KG1 (cell line): ENCODE data around the gene NLGN4Y.

Experiments used
- DNase-seq: peaks from one replicate; lab custom pipeline; 2025; lab: John Stamatoyannopoulos, UW

Gene NLGN4Y

DNA sequence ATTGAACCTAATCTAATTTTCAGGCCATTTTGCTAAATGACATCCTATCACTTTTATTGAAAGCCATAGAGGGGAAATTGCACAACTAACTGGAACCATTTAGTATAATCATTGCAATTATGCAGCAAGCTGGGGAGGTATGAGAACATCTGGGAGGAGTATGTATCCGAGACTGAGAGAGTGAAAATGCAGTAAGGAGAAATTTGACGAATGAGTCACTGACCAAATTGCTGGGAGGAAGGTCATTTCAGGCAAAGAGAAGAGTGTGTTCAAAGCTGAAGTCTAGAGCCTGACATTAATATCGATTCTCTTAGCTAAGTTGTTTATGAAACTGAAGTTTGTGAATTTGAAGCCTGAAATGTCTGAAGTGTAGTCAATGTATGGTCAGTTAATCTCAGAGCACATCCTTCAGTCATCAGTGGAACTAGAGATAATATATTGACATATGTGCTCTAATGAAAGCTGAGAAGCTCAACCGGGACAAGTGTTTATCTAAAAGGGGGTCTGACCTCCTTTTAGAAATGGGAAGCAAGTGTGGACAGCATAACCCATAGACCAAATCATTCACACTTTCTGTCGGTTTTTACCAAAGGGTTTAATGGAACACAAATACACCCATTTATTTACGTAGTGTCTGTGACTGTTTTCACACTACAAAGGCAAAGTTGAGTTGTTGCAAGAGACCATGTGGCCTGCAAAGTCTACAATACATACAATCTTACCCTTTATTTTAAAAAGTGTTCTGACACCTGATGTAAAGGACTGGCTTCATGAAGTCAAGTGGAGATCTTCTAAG, 120.0 kb downstream of the NLGN4Y start:
- DNase-seq = no peak

DNA sequence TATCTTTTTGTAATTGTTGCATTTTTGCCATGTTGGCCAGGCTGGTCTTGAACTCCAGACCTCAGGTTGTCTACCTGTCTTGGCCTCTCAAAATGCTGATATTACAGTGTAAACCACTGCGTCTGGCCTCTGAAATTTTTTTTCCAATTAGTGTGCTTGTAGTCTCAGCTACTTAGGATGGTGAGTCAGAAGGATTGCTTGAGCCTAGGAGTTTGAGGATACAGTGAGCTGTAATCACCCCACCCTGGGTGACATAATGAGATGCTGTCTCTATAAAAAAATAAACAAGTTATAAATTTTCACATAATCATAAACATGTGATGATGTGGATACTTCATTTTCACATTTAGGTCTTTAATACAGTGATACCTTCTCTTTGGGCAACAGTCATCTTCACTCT, 154.9 kb downstream of the NLGN4Y start:
- DNase-seq = no peak

DNA sequence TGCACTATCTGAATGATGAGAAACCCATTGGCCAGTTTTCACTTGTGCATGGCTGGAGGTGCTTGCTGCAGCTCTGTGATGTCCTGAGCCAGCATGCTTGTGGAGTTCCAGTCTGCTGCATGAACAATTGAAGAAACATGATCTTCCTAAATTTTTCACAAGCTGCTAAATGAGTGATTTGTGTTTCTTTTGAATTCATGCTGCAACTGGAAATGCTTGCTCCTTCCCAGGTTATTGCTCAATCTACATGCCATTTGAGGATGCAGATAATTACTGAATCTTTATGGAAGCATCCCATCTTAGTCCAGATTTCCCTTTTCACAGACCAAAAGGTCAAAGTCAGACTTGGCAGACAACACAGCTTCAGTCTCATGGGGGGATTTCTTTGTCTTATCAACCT, 170.2 kb downstream of the NLGN4Y start:
- no peak for DNase-seq

DNA sequence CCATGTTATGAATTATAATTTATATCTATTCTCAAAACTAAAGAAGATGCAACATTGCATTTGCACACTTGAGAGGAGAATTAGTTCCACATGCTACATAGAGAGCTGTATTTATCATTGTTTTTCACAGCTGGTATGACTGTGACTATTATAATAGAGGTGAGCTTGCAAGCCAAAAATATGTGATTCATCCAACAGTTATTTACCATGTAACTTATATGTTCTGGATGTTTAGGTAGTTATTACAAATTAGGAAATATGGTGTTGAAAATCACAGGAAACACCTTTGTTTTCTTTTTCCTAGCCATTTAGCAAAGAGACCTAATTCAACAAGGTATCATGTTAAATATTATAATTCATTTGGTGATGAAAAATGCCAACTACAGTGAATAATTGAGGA, 183.8 kb downstream of the NLGN4Y start:
- DNase-seq = no peak

DNA sequence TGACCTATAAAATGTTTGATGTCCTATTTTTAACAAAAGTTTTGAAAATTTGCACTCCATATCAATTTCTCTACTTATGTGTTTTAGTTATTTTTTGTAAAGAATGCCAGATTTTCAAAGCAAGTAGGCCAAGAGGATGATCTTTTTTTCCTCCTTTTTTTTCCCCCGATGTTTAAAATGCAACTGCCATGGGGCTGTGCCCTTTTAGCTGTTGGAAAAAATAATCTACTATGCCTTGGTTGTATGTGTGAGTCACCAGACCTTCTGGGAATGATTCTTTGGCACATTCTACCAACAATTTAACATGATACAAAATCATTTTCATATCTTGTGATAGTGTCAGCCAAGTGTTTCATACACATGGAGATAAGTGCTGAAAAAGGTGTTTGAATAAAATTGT, 217.3 kb downstream of the NLGN4Y start:
- DNase-seq = no peak

DNA sequence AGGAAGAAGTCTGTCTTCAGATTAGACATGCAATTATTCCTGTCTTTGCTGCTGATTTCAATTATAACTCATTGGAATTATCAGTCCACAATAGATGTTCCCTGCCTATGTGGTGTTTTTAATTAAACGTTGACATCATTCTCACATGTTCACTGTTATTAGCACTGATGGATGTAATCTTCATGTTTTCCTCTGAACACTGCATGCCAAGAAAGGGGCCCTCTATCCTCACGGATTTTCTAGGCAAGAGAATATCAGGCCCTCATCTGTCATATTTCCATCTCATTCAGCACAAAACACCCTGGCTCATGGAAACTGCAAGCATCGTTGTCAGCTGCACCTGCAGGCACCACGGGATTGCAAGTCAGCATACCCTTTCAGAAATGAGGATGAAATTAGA, 224.0 kb downstream of the NLGN4Y start:
- no peak for DNase-seq

DNA sequence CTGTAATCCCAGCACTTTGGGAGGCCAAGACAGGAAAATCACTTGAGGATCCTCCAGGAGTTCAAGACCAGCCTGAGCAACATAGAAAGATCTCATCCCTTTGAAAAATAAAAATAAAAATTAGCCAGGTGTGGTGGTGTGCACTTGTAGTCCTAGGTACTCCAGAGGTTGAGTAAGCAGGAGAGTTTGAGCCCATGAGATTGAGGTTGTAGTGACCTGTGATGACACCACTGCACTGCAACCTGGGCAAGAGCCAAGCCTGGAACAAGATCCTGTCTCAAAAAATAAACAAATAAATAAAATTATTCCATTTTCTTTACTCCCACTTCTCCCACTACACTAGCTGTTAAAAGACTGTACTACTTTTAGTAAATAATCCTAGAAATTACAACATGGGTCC, 231.2 kb downstream of the NLGN4Y start:
- no peak for DNase-seq

DNA sequence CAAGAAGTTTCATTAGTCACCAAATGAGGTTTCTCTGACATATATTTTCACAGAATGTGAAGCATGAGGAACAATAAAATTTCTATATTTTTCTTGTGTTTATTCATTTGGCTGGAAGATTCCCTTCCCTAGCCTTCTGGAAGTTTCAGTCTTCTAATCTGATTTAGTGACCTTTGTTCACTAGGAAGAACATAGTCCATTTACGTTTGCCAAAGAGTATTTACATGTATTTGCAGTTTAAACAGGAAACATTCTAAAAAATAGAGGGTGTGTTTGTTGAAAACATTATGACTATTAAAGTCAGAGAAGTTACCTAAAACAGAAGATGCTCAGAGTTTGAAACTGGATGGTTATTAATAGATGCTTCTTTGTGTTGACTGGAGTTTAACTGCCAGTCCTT, 238.6 kb downstream of the NLGN4Y start:
- DNase-seq = no peak

DNA sequence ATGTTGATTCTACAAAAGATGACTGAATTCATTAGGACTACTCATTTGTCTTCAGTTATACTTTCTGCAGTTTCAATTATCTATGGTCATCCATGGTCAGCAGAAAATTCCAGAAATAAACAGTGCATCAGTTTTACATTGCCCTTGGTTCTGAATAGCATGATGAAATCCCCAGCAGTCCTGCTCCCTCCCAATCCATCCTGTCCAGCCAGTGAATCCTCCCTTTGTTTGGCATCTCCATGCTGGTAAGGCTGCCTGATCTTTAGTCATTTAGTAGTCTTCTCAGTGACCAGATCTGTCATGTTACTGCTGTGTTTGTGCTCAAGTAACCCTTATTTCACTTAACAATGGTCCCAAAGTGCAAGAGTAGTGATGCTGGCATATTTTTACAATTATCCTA, 239.3 kb downstream of the NLGN4Y start:
- DNase-seq = no peak

DNA sequence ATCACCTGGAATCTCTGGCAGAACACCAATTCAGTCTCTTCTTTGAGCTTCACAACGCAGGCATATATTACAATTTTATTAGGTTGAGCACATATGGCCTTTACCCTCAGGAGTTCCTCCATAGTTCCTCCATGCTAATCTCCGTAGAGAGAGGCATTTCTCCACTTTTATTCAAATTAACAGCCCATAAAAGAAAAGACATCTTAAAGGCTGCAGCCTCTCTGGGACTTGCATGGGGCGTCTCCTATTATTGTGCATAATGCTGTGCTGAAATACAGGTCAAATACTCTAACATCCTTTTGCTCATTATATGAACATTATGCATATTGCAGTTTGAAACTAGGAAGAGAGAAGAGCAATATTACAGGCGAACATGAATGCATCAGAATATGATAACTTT, 253.9 kb downstream of the NLGN4Y start:
- no peak for DNase-seq

DNA sequence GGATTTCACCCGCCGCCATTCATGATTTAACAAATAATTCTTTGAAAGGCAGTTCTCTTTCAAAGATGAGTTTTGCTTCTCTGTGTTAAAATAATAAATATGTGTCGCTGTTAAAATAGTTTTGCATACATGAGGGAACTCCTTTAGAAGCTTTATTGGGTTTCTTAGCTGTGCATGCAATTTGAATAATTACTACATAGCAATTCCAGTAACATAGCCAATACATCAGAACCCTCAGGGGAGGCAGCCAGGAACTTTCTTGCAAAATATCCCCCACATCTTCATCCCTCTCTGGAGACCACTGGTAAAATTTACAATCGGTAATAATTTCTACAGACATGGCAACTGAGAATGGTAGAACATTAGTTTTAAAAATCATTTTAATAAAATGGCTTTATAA, 268.8 kb downstream of the NLGN4Y start:
- DNase-seq = no peak

DNA sequence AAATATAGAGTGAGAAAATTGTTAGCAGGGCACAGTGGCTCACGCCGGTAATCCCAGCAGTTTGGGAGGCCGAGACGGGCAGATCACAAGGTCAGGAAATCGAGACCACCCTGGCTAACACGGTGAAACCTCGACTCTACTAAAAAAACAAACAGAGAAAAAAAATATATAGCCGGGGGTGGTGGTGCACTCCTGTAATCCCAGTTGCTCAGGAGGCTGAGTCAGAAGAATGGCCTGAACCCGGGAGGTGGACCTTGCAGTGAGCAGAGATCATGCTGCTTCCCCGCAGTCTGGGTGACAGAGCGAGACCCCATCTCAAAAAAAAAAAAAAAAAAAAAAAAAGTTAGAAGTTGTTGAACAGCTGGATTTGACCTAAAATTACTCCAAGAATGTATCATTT, 269.3 kb downstream of the NLGN4Y start:
- no peak for DNase-seq

DNA sequence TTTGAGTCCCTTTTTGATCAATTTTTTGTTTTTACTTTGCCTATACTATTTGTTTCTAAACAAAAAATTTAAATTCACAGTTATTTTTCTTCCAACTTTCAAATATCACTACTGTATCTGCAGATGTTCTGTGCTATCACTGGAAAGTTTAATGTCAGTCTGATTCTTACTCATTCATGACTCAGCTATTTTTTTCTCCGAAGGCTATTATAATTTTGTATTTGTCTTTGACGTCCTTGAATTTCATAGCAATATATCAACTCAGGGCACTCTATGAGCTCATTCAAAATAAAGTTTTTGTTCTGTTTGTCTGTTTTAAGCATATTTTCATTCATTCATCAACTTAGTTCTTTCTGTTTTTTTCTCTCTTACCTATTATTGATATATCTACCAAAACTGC, 273.7 kb downstream of the NLGN4Y start:
- no peak for DNase-seq

DNA sequence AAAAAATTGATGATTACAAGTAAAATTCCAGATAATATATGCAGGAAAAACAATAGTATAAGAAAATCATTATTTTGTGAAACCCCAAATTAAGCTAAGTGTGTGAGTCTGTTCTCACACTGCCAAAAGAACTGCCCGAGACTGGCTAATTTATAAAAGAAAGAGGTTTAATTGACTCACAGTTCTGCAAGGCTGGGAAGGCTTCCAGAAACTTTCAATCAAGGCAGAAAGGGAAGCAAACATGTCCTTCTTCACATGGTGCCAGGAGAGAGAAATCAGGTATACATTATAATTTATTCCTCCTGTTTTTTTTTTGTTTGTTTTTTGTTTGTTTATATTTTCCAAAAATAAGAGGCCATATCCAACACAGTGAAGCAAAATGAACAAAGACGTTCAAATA, 276.8 kb downstream of the NLGN4Y start:
- DNase-seq = no peak

DNA sequence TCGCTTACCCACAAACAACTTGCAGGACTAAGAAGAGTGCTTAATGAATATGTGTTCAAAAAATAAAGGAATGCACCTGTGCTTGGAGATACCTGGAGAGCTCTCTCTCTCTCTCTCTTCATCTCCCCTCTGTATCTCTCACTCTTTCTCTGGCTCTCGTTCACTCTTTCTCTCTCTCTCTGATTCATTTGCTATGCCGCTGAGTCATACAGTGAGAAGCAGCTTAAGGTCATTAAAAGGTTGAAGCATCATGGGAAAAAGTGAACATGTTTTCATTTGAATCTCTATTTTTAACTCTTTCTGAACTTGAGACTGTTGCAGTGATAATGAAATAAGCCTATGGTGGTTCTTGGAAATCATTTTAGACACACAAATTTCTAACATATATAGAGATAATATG, 277.8 kb downstream of the NLGN4Y start:
- no peak for DNase-seq

DNA sequence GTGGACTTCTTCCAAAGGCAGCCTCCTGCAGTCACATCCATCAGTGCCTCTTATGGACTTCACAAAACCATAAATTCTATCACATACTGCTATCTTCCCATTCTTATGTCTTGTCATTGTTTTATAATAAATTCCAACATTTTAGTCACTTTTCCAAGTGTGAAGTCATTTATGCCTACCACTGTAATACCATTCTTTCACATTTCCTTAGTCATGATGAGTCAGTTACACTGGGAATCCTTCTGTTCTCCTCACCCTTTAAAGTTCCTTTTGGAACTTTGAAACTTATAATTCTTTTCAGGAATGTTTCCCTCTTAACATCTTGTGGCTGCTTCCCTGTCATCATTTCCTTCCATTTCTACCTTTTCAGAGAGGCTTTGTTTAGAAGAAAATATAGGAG, 279.7 kb downstream of the NLGN4Y start:
- no peak for DNase-seq

DNA sequence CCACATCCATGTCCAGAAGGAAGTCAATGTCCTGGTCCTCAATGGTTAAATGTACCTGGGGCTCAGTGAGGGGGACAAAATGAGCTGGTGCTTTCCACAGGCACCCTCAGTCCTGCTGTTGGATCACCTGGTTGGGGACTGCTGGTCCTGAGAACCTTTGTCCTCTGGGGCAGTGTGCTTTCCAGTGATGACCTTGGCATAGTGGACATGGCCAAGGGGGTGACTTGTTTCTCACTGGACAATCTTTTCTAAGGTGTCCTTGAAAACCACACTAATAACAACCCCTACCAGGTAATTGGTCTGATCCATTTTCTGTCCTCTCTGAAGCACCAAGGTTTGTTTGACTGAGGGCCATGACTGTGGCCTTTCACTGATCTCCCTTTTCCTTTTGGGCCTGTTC, 294.1 kb downstream of the NLGN4Y start:
- DNase-seq = no peak

DNA sequence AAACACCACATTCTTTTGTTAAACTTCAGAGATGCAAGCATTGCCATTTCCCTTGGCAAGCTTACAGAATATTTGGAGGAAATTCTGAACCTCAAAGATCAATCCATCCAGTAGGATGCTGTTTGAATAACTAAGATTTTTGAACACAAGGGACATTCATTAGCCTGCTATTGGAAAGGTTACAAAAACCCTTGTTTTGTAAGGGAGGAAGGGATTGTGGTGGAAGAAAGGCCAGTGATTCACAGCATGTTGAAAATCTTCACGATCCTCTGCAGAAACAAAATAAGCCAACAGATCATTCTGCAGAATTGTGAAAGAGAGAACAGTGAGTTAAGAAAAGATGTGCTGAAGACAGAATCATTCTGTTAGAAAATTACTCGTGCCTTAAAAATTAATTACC, 297.9 kb downstream of the NLGN4Y start:
- no peak for DNase-seq

DNA sequence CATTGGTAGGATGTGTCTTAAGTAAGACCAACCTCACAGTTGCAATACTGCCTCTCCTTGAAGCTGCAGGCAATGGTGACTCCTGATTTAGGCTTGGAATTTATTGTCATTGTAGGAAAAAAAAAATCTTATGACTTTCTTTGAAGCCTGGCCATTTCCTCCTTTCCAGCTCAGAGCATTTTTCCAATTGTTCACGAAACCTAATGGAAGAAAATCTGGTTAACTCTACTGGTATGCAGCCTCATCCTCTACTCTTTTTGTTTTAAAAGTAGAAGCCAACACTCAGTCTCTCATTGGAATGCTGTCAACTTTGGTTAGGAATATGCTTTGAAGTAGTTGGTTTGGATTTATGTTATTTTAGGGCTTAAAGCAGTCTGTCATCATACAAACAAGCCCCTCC, 298.6 kb downstream of the NLGN4Y start:
- no peak for DNase-seq

DNA sequence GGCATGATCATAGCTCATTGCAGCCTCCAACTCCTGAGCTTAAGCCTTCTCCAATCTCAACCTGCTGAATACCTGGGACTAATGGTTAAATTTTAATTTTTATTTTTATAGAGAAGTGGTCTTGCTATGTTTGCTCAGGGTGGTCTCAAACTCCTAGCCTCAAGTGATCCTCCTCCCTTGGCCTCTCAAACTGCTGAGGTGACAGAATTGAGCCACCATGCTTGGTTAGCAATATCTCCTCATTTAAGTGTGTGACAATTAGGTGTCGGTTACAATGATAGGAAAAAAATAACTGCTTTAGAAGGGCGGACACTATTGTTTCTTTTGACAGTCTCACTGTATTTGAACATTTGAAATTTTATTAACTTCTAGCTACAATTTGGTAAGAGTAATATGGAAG, 300.3 kb downstream of the NLGN4Y start:
- DNase-seq = no peak

DNA sequence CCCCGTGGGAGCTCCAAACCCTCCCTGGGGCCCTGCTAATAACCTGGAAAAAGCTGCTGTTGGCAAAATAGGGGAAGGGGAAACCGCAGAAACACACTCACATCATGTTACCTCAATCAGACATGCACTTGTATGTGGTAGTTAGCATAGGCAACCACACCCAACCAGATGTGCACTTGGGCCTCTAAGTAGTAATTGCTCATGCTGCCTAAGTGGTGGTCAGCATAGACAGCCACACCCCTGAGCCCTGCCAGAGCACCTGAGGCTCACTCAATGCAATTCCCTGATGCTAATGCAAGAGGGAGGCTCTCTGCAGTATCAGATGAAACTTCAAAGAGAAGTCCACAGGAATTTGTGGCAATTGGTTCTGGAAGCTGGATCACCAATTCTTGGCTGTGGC, 301.4 kb downstream of the NLGN4Y start:
- no peak for DNase-seq

DNA sequence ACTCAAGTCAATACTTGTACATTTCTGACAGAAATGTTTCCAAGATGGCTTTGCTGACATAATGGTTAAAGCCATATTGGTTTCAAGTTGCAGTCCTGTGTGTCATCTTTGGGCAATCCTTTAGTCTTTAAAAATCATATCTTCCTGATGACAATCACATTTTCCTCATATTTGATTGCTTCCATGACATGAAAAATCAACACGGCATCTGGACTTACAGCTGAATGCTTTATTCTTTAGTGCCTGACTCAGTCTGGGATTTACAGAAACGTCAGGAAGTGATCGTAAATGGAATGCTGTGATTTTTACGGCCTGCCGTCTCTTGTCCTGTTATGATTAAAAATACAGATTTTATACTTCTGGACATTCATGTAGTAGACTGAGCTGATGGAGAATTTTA, 304.2 kb downstream of the NLGN4Y start:
- DNase-seq = no peak

DNA sequence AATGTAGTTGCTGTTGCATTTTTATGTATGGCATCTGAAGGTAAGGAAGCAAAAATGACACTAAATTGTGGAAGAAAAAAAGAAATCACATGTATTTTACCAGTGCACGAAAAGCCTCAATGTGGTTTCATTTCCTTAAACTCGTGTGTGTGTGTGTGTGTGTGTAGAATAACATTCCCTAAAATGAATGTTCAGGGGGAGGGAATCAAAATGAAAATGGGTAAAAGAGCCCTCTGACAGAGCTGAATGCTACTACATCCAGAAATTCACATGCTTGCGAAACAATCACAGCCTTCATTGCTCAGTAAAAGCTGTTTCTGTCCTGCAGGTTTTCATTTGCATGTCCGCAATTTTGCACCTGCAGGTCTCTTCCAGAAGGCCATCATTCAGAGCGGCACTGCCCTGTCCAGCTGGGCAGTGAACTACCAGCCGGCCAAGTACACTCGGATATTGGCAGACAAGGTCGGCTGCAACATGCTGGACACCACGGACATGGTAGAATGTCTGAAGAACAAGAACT, 305.1 kb downstream of the NLGN4Y start:
- DNase-seq = no peak
